Activated CD4-positive, alpha-beta T cell treated with anti-CD3 and anti-CD28 coated beads for 1 hour (primary cell): ENCODE results near the gene TM2D3.

ENCODE experiments used
- DNase-seq: peaks from one replicate; pipeline ENCODE4 v3.0.0-alpha.2; 2020

Gene TM2D3

DNA sequence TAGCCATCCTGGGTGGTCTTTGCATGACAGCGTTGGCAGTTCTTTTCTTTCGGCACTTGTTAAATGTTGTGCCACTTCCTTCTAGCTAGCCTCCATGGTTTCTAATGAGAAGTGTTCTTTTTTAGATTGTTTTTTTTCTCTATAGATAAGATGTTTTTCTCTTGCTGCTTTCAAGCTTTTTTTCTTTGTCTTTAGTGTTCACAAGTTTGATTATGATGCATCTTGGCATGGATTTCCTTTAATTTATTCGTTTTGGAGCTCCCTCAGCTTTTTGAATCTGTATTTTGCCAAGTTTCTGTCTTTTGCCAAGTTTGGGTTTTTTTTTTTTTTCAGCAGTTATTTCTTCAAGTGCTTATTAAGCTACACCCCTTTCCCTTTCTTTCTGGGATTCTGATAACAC, 53.1 kb downstream of the TM2D3 start:
- no peak for DNase-seq

DNA sequence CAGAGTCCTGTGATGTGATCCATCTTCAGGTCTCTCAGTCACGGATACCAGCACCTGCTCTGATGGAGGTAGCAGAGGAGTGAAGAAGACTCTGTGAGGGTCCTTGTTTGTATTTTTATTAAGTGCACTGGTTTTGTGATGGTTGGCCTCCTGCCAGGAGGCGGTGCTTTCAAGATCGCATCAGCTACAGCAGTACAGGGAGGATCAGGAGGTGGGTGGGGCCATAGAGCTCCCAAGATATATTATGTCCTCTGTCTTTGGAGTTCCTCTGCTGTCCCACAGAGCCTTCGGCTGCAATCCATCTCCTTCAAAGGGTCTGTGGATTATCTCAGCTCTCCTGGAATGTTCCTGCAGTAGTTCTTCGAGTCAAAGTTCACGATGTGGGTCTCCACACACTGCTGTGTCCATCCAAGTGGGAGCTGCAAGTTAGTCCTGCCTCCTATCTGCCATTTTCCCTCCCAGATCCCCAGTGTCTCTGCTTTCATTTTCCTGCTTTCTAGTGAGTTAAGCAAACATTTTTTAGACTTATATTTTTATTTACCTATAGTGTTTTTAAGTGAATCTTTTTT, 54.7 kb downstream of the TM2D3 start:
- no peak for DNase-seq

- no peak for DNase-seq
These were observed 55.5 kb downstream of the TM2D3 start for GRCh38 chr15:101596633-101597032.
